Activated naive CD4-positive, alpha-beta T cell treated with anti-CD3 and anti-CD28 coated beads, Interleukin-2, amount 50 U/mL, for 16 hours (primary cell): ENCODE measurements around the gene IL20RB.
"Not testable (repeated sequence)": the region's sequence is repeated elsewhere in the genome, so short reads cannot be mapped to it uniquely, and the experiment has no call there.

Experiments used
- DNase-seq: peaks from one replicate; pipeline ENCODE4 v3.0.0-alpha.2; 2020

Gene IL20RB

DNA sequence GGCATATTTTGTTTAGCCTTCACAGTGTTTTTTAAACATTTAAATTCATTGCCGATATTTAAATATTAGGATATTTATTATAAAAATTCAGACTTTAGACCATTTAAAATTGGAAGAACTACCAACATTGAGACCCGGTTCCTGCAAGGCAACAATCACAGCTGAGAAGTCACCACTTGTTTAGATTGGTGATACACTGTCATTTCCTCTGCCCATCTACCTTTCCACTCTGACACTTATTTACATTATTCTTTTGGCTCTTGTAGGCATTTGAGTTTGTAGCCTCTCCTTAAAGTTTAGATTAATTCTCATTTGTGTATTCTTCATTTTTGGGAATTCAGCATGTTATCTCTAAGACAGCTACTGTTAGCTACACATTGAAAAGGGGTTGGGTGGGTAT lies 10.3 kb upstream of the IL20RB start:
- DNase-seq = no peak

DNA sequence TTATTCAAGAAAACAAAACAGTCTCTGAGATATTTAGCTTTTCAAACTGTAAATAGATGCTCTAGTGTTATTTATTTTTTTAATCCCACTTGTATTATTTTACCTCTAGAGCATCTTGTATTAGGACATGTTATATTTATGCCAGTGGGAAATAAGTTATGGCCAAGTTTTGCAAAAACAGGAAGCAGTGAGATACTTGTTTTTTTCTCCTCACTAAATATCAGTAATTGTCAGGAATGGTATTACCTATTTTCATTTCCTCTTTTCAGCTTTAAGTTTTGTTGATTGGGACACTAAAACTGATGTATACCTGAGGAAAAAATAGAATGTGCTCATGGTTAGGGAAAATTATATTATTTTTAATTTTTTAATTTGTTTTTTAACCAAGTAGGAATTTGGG lies 8.6 kb upstream of the IL20RB start:
- DNase-seq = no peak

GRCh38 chr3:136949708-136950107 lies 8.1 kb upstream of the IL20RB start:
- DNase-seq = no peak

DNA sequence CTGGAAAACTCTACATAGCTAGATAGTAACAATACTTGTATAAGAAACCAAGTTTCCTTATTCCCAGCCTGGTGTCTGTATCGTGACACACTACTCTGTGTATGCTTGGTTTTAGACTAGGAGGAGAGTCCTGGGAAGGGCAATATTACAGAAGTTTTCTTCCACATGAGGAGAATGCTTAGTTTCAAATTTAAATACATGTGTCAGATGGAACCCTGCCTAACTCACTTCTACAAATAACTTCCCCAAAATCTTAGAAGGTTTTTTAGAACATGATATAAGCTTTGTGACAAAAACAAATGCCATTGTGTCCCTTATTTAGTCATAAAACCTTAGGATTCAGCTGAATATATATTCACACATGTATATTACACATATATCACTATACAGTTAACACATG lies 7.2 kb upstream of the IL20RB start:
- no peak for DNase-seq

DNA sequence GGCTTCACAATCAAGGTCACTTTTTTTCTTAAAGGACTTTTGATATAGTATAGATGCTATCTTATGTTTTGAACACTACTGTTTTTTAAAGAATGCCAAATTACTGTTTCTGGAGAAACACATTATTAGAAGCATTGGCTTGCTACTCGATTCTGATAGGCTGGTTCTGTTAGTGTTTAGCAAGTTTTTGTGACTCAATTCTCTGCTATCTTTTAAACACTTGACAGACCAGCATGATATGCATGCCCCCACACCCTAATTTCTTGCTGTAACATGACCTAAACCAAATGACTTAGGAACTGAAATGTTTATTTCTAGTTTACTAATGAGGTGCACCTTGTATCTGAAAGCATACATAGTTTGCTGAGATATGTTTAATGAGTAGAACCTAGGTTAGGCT lies 5.5 kb upstream of the IL20RB start:
- no peak for DNase-seq

DNA sequence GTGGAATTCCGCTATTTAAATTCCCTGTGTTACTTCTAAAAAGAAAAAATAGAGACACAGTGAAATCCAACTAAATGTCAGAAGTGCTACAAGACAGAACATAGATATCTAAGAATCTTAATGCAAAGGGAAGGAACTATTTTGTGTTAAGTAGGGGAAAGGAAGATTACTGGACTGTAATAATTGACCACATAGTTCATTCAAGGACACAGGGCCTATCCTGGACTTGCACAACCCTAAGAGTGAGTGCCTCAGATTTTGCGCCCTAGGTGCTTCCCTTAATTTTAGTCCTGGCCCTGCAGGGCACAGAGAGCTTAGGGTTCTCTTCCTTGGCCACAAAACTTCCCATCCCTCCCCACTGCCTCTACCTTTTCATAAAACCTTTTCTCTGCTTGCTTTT lies 3.5 kb upstream of the IL20RB start:
- no peak for DNase-seq

GRCh38 chr3:136954980-136955780 lies 2.6 kb upstream of the IL20RB start:
- no peak for DNase-seq

DNA sequence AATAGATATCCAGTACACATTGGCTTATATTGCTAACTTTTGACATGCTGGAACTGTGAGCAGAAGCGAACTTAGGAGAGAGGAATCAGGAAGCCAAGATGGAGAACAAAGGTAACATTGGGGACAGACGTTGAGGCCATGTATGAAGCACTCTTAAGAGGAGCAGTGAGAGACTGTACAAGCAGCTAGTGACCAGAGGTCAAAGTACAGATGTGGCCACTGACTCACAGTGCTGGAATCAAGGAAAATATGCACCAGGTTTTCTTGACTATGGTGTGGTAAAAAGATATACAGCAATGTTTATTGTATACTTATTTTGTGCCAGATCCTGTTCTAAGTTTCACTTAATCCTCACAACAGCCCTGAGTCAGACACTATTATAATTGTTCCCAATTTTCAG lies 2.0 kb upstream of the IL20RB start:
- no peak for DNase-seq

DNA sequence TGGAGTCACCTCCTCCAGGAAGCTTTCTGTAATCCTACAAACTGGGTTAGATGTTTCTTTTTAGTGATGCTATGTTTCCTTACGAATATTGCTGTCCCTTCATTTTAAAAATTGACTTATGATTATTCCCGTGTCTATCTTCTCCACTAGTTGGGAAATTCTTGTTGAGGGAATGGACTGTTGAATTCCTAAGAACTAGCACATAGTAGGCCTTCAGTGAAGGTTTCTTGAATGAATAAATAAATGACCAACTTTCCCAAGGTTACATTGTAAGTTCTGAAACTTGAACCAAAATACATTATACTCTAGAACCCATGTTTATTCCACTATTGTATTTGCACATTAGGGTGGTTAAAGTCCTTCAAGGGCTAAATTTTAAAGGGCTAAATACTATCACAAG lies 812 bp upstream of the IL20RB start:
- no peak for DNase-seq

DNA sequence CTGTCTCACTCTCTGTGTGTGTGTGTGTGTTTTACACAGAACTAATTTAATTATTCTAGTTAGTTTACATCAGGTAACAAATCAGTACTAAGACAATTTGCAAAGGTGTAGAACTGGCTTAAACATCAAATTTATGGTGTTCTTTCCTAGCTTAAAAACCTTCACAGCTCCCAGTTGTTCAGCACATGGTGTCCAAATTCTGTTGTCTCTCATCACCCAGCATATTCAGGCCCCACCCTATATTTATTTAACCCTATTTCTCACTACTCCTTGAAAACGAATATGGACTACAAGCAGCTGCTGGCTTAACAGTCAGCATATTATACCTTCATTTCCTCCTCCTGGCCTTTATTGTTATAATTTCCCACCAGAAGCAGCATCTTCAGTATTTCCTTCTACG lies 1.2 kb downstream of the IL20RB start:
- DNase-seq = no peak

DNA sequence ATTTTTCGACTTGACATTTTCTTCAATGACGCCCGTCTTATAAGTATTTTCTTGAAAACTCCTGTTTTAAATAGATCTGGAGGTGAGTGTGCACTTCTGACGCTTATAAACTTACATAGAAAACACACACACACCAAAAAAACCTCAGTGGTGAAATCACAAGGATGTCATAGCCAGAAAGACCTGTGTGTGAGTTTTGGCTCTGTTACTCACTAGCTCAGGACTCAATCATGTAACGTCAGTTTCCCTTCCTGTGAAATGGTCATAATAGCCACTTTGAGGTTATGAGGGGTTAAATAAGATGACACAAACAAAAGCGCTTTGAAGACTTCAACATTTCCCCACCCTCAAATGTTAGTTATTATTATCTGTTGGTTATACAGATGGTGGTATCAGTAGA lies 1.8 kb downstream of the IL20RB start:
- no peak for DNase-seq

GRCh38 chr3:136960838-136961836 lies 3.4 kb downstream of the IL20RB start:
- no peak for DNase-seq

- no peak for DNase-seq
Observed at GRCh38 chr3:136962927-136963326, 5.1 kb downstream of the IL20RB start.

DNA sequence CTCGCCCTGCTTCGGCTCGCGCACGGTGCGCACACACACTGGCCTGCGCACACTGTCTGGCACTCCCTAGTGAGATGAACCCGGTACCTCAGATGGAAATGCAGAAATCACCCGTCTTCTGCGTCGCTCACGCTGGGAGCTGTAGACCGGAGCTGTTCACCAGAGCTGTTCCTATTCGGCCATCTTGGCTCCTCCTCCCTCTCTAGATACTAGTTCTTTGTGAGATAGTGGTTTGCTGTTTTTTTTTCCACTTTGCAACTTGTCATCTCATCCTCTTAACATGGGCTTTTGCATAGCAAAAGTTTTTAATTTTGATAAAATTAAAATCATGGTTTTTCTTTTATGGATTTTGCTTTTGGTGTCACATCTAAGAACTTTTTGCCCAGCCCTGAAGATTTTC lies 11.8 kb downstream of the IL20RB start:
- DNase-seq = not testable (repeated sequence)

- no peak for DNase-seq
Observed at GRCh38 chr3:136973352-136973751, 15.6 kb downstream of the IL20RB start.

DNA sequence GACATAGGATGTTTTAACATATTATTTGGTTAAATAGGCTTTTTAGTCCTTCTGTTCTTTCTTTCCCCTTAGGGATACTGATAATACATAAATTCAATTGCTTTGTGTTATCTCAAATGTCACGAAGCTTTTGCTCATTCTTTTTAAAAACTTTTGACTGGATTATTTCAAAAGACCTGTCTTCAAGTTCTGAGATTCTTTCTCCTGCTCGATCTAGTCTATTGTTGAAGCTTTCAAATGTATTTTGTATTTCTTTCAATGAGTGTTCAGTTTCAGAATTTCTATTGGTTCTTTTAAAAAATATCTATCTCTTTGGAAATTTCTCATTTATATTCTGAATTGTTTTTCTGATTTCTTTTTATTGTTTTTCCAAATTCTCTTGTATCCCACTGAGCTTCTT lies 16.9 kb downstream of the IL20RB start:
- DNase-seq = no peak

- DNase-seq = no peak
Observed at GRCh38 chr3:136979204-136979603, 21.4 kb downstream of the IL20RB start.

GRCh38 chr3:136979684-136980083 lies 21.9 kb downstream of the IL20RB start:
- no peak for DNase-seq

DNA sequence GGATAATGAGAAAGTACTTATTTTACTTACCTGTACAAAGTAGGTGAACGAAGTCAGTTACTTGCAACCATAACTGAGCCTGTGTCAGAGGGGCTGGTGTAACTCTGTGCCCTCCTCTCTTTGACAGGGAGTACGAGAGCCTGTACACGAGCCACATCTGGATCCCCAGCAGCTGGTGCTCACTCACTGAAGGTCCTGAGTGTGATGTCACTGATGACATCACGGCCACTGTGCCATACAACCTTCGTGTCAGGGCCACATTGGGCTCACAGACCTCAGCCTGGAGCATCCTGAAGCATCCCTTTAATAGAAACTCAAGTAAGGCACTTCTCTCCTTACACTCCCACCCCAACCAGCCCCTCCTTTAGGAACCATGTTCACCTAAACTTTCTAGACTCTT lies 24.2 kb downstream of the IL20RB start:
- DNase-seq = no peak

DNA sequence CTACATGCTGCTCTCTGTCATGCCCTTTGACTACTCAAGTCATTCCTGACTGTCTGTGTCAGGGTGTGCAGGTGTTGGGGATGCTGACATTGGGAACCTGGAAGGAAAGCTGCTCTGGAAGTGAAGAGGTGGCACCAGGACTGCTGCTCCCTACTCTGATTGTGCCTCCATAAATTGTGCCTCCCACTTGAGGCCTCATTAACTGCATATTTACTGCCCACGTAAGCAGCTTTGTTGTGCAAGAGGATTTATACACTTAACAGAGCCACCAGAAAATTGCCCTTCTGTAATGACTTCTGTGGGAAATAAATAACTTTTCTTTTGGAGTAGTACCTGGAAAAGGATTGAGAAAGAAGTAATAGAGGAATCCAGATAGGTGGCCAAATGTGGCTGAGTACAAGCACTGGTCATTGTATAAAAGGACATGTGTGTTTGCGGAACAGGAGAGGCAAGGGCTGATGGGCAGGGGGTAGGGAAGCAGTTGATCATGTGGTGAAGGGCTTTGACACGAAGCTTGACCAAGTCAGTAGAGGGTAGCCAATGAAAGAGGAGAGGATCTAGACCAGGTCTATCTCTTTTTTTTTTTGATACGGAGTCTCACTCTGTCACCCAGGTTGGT lies 24.8 kb downstream of the IL20RB start:
- DNase-seq = no peak

- DNase-seq = no peak
Observed at GRCh38 chr3:136984837-136985236, 27.1 kb downstream of the IL20RB start.

DNA sequence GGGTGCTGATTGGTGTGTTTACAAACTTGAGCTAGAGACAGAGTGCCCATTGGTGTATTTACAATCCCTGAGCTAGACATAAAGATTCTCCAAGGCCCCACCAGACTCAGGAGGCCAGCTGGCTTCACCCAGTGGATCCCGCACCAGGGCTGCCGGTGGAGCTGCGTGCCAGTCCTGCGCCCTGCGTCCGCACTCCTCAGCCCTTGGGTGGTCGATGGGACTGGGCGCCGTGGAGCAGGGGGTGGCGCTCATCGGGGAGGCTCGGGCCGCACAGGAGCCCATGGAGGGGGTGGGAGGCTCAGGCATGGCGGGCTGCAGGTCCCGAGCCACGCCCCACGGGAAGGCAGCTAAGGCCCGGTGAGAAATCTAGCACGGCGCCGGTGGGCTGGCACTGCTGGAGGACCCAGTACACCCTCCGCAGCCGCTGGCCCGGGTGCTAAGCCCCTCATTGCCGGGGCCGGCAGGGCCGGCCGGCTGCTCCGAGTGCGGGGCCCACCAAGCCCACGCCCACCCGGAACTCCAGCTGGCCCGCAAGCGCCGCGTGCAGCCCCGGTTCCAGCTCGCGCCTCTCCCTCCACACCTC lies 29.7 kb downstream of the IL20RB start:
- DNase-seq = not testable (repeated sequence)

DNA sequence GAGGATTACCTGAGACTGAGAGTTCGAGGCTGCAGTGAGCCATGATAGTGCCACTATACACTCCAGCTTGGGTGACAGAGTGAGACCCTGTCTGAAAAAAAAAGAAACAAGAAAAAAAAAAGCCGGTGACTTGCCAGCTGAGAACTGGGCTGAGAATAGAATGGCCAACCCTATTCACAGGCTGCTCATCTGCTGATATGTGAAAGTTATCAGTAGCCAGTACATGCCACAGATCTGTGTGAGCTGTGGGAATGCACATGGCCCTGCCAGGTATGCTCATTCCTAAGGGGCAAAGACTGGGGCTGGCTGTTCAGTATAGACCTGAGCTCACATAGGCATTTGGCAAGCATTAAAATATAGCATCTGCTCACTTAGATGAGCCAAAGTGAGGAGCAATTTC lies 30.9 kb downstream of the IL20RB start:
- no peak for DNase-seq
